T-cell (primary cell): Measurements from ENCODE around the gene ARHGEF25. TPM values are rescaled to one million over a fixed set of nuclear protein-coding genes. Genes with fewer than 3 reads are reported as not detected.
A peak's percentile ranks its signal among the peaks of the same experiment; 100 is the strongest.
"Not testable (repeated sequence)": the region's sequence is repeated elsewhere in the genome, so short reads cannot be mapped to it uniquely, and the experiment has no call there.

Source experiments
- ATAC-seq, 4 experiments: fragments of 200-7000 bp in 3 of 4; fragments of 150-1000 bp in 1 of 4; cut with Tn5 transposase; replicated peaks in 1 of 4; 1 replicate in 3 of 4; 2 replicates in 1 of 4; pipeline ENCODE4 v1.10.0; 2021; ENCODE audit warnings: moderate library complexity in 3 of 4, mild to moderate bottlenecking in 2 of 4, moderate number of reproducible peaks in 1 of 4
- CTCF ChIA-PET, 2 donors: fragments of 300-600 bp; sonication (Branson Sonifier 250); formaldehyde crosslinking; loops; one replicate each; lab custom pipeline; 2022; ENCODE audit warnings: antibody characterized with exemption in 2 of 2; lab: Charles Lee
- POLR2A ChIA-PET, 2 donors: fragments of 300-600 bp; sonication (Branson Sonifier 250); formaldehyde crosslinking; loops; one replicate each; lab custom pipeline; 2022; ENCODE audit warnings: antibody characterized with exemption in 2 of 2; lab: Charles Lee
- DNase-seq, 35 experiments: peaks; one replicate each; pipeline versions ENCODE4 v3.0.0 to v3.0.0-alpha.2; 2013 to 2023
- H3K27ac ChIP-seq: one replicate; pipeline ENCODE4 v1.5.1; 2013; ENCODE audit warnings: low read length
- H3K27me3 ChIP-seq, 2 experiments: replicated peaks in 1 of 2; 1 replicate in 1 of 2; 2 replicates in 1 of 2; pipeline versions ENCODE4 v1.6.1 to v1.7.0; 2013; ENCODE audit warnings: low read length in 1 of 2, mixed read lengths in 1 of 2; ENCODE audit not compliant: control insufficient read depth in 2 of 2, insufficient read depth in 2 of 2; ENCODE audit errors: extremely low read depth in 1 of 2
- H3K36me3 ChIP-seq, 2 donors: 1 replicate in 1 of 2; 2 replicates in 1 of 2; pipeline versions ENCODE4 v1.6.1 to v1.7.0; 2013; ENCODE audit warnings: low read length in 1 of 2; ENCODE audit not compliant: control insufficient read depth in 2 of 2, insufficient read depth in 1 of 2; ENCODE audit errors: extremely low read depth in 1 of 2
- H3K4me1 ChIP-seq, 2 experiments: 1 replicate in 1 of 2; 2 replicates in 1 of 2; pipeline versions ENCODE4 v1.6.1 to v1.7.0; 2013; ENCODE audit warnings: low read length in 2 of 2, mixed read lengths in 1 of 2; ENCODE audit not compliant: insufficient read depth in 2 of 2, control insufficient read depth in 1 of 2; ENCODE audit errors: extremely low read depth in 1 of 2
- H3K4me3 ChIP-seq, 2 donors: 1 replicate in 1 of 2; 2 replicates in 1 of 2; pipeline versions ENCODE4 v1.5.1 to v1.7.0; 2013; ENCODE audit warnings: mild to moderate bottlenecking in 2 of 2, low read length in 1 of 2, moderate library complexity in 1 of 2; ENCODE audit not compliant: control insufficient read depth in 1 of 2; ENCODE audit errors: extremely low read depth in 1 of 2
- H3K9me3 ChIP-seq: 2 replicates; pipeline ENCODE4 v1.7.0; 2013
- H3K27ac Mint-ChIP-seq, 2 donors: one replicate each; pipeline ENCODE4 v1.8.0; 2020 to 2021; ENCODE audit warnings: mild to moderate bottlenecking in 2 of 2, mixed read lengths in 2 of 2
- H3K27me3 Mint-ChIP-seq, 2 donors: one replicate each; pipeline ENCODE4 v1.8.0; 2021 to 2022; ENCODE audit warnings: mixed read lengths in 2 of 2
- H3K36me3 Mint-ChIP-seq: one replicate; pipeline ENCODE4 v1.8.0; 2021; ENCODE audit warnings: mixed read lengths
- H3K4me1 Mint-ChIP-seq, 3 donors: one replicate each; pipeline ENCODE4 v1.8.0; 2020 to 2022; ENCODE audit warnings: mixed read lengths in 3 of 3, mild to moderate bottlenecking in 1 of 3
- H3K4me3 Mint-ChIP-seq, 3 donors: one replicate each; pipeline ENCODE4 v1.8.0; 2020 to 2022; ENCODE audit warnings: mild to moderate bottlenecking in 3 of 3, mixed read lengths in 3 of 3, moderate library complexity in 3 of 3
- H3K9me3 Mint-ChIP-seq, 3 donors: one replicate each; pipeline ENCODE4 v1.8.0; 2020 to 2022; ENCODE audit warnings: mixed read lengths in 3 of 3
- whole genome bisulfite sequencing: methylation state at CpG from one replicate; pipeline ENCODE4 v1.1.5; 2013; ENCODE audit warnings: missing lambda C conversion rate; ENCODE audit not compliant: insufficient coverage; 5-methylcytosine and 5-hydroxymethylcytosine counted together
- total RNA-seq, 35 experiments: library from RNA in 6 of 35; stranded (reverse) in 6 of 35; fragments of 120-200 nt in 1 of 35; gene quantifications; one replicate each; pipeline versions ENCODE4 v1.2.1 to v1.2.4 and lab custom pipeline; 2013 to 2026

ARHGEF25 gene
- total RNA-seq, 5 donors from 2014 or later (not counting 1 experiment from before 2014, with no cell fraction given) = 0.67 to 1.4 (median 0.84) TPM

- H3K4me3 ChIP-seq, H3K27ac ChIP-seq, H3K9me3 ChIP-seq, DNase-seq, H3K27ac Mint-ChIP-seq, POLR2A ChIA-PET, H3K27me3 Mint-ChIP-seq, H3K36me3 Mint-ChIP-seq, ATAC-seq, H3K36me3 ChIP-seq, H3K9me3 Mint-ChIP-seq, H3K4me3 Mint-ChIP-seq: not testable (repeated sequence)
- peaks cover 7 to 25% of the 10 kb centered on the region in 2 experiments for H3K4me1 ChIP-seq
- H3K27me3 ChIP-seq = peaks cover 0 to 16% of the 10 kb centered on the region in 2 experiments
- peaks cover 25 to 28% (median 28%) of the 10 kb centered on the region in 3 donors for H3K4me1 Mint-ChIP-seq
- CTCF ChIA-PET = interaction anchor here in 1 of 2 donors (0.6 kb wide), 1 partner anchor 46 kb away, joined by 3 read pairs; no protein-coding TSS in a partner anchor
- 98% methylated on average over 10 of the region's 15 CpGs for WGBS
Measured at GRCh38 chr12:57588951-57589610, 22.2 kb upstream of the ARHGEF25 start.

GRCh38 chr12:57590479-57590863 is 20.8 kb upstream of the ARHGEF25 start:
- peaks cover 0 to 3% of the 10 kb centered on the region in 2 donors for H3K27me3 Mint-ChIP-seq
- peak overlapping the region; percentile 86 for H3K27ac Mint-ChIP-seq
- CTCF ChIA-PET = interaction anchor here in 1 of 2 donors (0.8 to 1.6 kb wide), 2 partner anchors 23 to 43 kb away, joined by 3 to 14 read pairs; partner anchors contain the start of gene B4GALNT1

GRCh38 chr12:57590864-57591781 is 20.1 kb upstream of the ARHGEF25 start, which contains the start of gene PIP4K2C:
PIP4K2C (plus strand) TSS chr12:57591192; CDS start chr12:57591290, 98 bp downstream.
- ATAC-seq (peak; percentile 88 to 96 (median 91)), DNase-seq (peak; percentile 30 to 87 (median 58))
- Mint-ChIP-seq H3K4me3 (peak within 1 kb of the TSS; percentile 85 to 87 (median 85)), H3K36me3 (peaks cover 9% of the 10 kb centered on the region), H3K27me3 (no peaks in the 10 kb centered on the region), H3K4me1 (peaks cover 25 to 30% (median 28%) of the 10 kb centered on the region in 3 donors), H3K27ac (peak within 1 kb of the TSS; percentile 86 to 87), H3K9me3 (no peaks in the 10 kb centered on the region)
- ChIA-PET POLR2A (interaction anchor here in 1 of 2 donors (0.6 kb wide), 1 partner anchor 12 kb away, joined by 7 read pairs; no protein-coding TSS in a partner anchor), CTCF (interaction anchor here (1.6 to 3.0 kb wide), 2 partner anchors 7 to 42 kb away, joined by 3 to 28 read pairs; partner anchors contain the start of gene B4GALNT1 (in 1 of the 2))
- Histone ChIP-seq H3K36me3 (peaks cover 0 to 20% of the 10 kb centered on the region in 2 donors), H3K27ac (peak within 1 kb of the TSS; percentile 73), H3K4me3 (peak within 1 kb of the TSS; percentile 76 to 97), H3K9me3 (no peaks in the 10 kb centered on the region), H3K27me3 (peaks cover 0 to 9% of the 10 kb centered on the region in 2 experiments), H3K4me1 (peaks cover 7 to 25% of the 10 kb centered on the region in 2 experiments)
- under 1% methylated on average over 60 of the region's 69 CpGs for WGBS

More at GRCh38 chr12:57590479-57590863, 20.8 kb upstream of the ARHGEF25 start:
- H3K27ac ChIP-seq = peak overlapping the region; percentile 73
- peaks cover 7 to 25% of the 10 kb centered on the region in 2 experiments for H3K4me1 ChIP-seq
- Mint-ChIP-seq H3K9me3 (no peaks in the 10 kb centered on the region), H3K36me3 (peaks cover 5% of the 10 kb centered on the region), H3K4me3 (peak overlapping the region; percentile 85 to 87 (median 85)), H3K4me1 (peaks cover 25 to 30% (median 28%) of the 10 kb centered on the region in 3 donors)
- no peaks in the 10 kb centered on the region for H3K9me3 ChIP-seq
- no CpG with 5 or more reads among the region's 2 CpGs for WGBS
- no peak for ATAC-seq
- DNase-seq = no peak
- peak overlapping the region; percentile 76 to 97 for H3K4me3 ChIP-seq
- POLR2A ChIA-PET = no interaction called here
- peaks cover 0 to 10% of the 10 kb centered on the region in 2 experiments for H3K27me3 ChIP-seq
- peaks cover 0 to 13% of the 10 kb centered on the region in 2 donors for H3K36me3 ChIP-seq

- CTCF ChIA-PET = interaction anchor here in 1 of 2 donors (3.0 kb wide), 1 partner anchor 8 kb away, joined by 28 read pairs; no protein-coding TSS in a partner anchor
- H3K36me3 Mint-ChIP-seq = peaks cover 13% of the 10 kb centered on the region
- peaks cover 0 to 27% of the 10 kb centered on the region in 2 donors for H3K36me3 ChIP-seq
- H3K4me1 ChIP-seq = peaks cover 7 to 25% of the 10 kb centered on the region in 2 experiments
- peak overlapping the region; percentile 85 to 87 (median 85) for H3K4me3 Mint-ChIP-seq
- no peaks in the 10 kb centered on the region for H3K9me3 Mint-ChIP-seq
- H3K27ac ChIP-seq = peak overlapping the region; percentile 73
- ATAC-seq (peak in 1 of 4 experiments; percentile 29), DNase-seq (no peak)
- H3K27me3 ChIP-seq = peaks cover 0 to 9% of the 10 kb centered on the region in 2 experiments
- no peaks in the 10 kb centered on the region for H3K27me3 Mint-ChIP-seq
- no peaks in the 10 kb centered on the region for H3K9me3 ChIP-seq
- H3K4me3 ChIP-seq = peak overlapping the region; percentile 76 to 97
- peaks cover 25 to 30% (median 28%) of the 10 kb centered on the region in 3 donors for H3K4me1 Mint-ChIP-seq
- WGBS = 44% methylated on average over 6 of the region's 10 CpGs
- POLR2A ChIA-PET = interaction anchor here in 1 of 2 donors (0.7 kb wide), 1 partner anchor 1996 kb away, joined by 4 read pairs; no protein-coding TSS in a partner anchor
- peak overlapping the region; percentile 86 to 87 for H3K27ac Mint-ChIP-seq
Measured at GRCh38 chr12:57591782-57592325, 19.4 kb upstream of the ARHGEF25 start.

- H3K27ac Mint-ChIP-seq = peak overlapping the region; percentile 86 to 87
- ChIA-PET CTCF (interaction anchor here (0.6 to 3.0 kb wide), 4 partner anchors 9 to 255 kb away, joined by 3 to 28 read pairs (median 4); no protein-coding TSS in a partner anchor), POLR2A (interaction anchor here in 1 of 2 donors (0.6 kb wide), 1 partner anchor 10 kb away, joined by 3 read pairs; no protein-coding TSS in a partner anchor)
- H3K27me3 Mint-ChIP-seq = no peaks in the 10 kb centered on the region
- Histone ChIP-seq H3K4me1 (peaks cover 7 to 25% of the 10 kb centered on the region in 2 experiments), H3K27ac (no peak overlapping the region), H3K36me3 (peaks cover 0 to 34% of the 10 kb centered on the region in 2 donors), H3K27me3 (peaks cover 0 to 9% of the 10 kb centered on the region in 2 experiments), H3K4me3 (no peak overlapping the region), H3K9me3 (no peaks in the 10 kb centered on the region)
- 29% methylated on average over 1 of the region's 2 CpGs for WGBS
- H3K9me3 Mint-ChIP-seq = no peaks in the 10 kb centered on the region
- H3K4me1 Mint-ChIP-seq = peaks cover 25 to 30% (median 28%) of the 10 kb centered on the region in 3 donors
- ATAC-seq = no peak
- no peak for DNase-seq
- H3K36me3 Mint-ChIP-seq = peaks cover 19% of the 10 kb centered on the region
- H3K4me3 Mint-ChIP-seq = peak overlapping the region; percentile 85 to 87 (median 85)
Measured at GRCh38 chr12:57592551-57593165, 18.6 kb upstream of the ARHGEF25 start.
